ENCODE measurements around the gene GLT1D1. TPM values are rescaled to one million over a fixed set of nuclear protein-coding genes. Genes with fewer than 3 reads are reported as not detected.

GLT1D1 gene
- total and polyA plus RNA-seq, 2 donors (not counting 1 experiment from before 2014, with no cell fraction given), result under 0.01 TPM; not detected in 1

DNA sequence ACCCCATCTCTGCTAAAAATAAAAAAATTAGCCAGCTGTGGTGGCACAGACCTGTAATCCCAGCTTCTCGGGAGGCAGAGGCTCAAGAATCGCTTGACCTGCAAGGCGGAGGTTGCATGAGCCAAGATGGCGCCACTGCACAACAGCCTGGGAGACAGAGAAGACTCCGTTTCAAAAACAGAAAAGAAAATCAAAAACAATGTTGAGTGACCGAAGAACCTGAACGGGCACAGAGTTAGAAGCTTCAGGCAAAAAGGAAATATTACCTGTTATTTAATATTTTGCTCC lies 3.5 kb downstream of the GLT1D1 start:
- TF ChIP-seq, protein P1, sequence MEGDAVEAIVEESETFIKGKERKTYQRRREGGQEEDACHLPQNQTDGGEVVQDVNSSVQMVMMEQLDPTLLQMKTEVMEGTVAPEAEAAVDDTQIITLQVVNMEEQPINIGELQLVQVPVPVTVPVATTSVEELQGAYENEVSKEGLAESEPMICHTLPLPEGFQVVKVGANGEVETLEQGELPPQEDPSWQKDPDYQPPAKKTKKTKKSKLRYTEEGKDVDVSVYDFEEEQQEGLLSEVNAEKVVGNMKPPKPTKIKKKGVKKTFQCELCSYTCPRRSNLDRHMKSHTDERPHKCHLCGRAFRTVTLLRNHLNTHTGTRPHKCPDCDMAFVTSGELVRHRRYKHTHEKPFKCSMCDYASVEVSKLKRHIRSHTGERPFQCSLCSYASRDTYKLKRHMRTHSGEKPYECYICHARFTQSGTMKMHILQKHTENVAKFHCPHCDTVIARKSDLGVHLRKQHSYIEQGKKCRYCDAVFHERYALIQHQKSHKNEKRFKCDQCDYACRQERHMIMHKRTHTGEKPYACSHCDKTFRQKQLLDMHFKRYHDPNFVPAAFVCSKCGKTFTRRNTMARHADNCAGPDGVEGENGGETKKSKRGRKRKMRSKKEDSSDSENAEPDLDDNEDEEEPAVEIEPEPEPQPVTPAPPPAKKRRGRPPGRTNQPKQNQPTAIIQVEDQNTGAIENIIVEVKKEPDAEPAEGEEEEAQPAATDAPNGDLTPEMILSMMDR (conservative IDR thresholded peaks at IDR 0.05 in 1 of 2, IDR thresholded peaks at IDR 0.05 in 1 of 2; ENCODE audit: low read depth in 1 of 2, low read length in 2 of 2), result no peak
- no peak for TF ChIP-seq EZH2 (IDR thresholded peaks at IDR 0.05; ENCODE audit: low read length, missing control alignments)
- DNase-seq (ENCODE audit: low read depth in 2 of 2), result no peak
- no peaks in the 10 kb centered on the region for H3K4me1 ChIP-seq (ENCODE audit: control insufficient read depth, extremely low read depth, insufficient read depth, low read length)
- H3K27me3 ChIP-seq (ENCODE audit: control insufficient read depth, insufficient read depth, low read length), result no peaks in the 10 kb centered on the region
- no peak overlapping the region for H3K9ac ChIP-seq (ENCODE audit: insufficient read depth, low read length)
- no peaks in the 10 kb centered on the region for H4K20me1 ChIP-seq (ENCODE audit: control insufficient read depth, extremely low read depth, insufficient read depth, low read length)
- H3K27ac ChIP-seq (ENCODE audit: insufficient read depth, low read length), result no peak overlapping the region
- H2AFZ ChIP-seq (ENCODE audit: low read length), result no peak overlapping the region
- H3K79me2 ChIP-seq (ENCODE audit: control insufficient read depth, insufficient read depth, low read length), result no peaks in the 10 kb centered on the region
- no peak overlapping the region for H3K4me3 ChIP-seq (replicated peaks in 1 of 4; ENCODE audit: control extremely low read depth in 1 of 4, insufficient read depth in 1 of 4, low read depth in 3 of 4, low read length in 4 of 4)
- H3K9me3 ChIP-seq (ENCODE audit: control insufficient read depth, insufficient read depth, low read depth, low read length), result no peaks in the 10 kb centered on the region
- H3K36me3 ChIP-seq (ENCODE audit: control insufficient read depth, insufficient read depth, low read length), result no peaks in the 10 kb centered on the region
- H3K4me2 ChIP-seq (ENCODE audit: extremely low read depth, insufficient read depth, low read length), result no peak overlapping the region

DNA sequence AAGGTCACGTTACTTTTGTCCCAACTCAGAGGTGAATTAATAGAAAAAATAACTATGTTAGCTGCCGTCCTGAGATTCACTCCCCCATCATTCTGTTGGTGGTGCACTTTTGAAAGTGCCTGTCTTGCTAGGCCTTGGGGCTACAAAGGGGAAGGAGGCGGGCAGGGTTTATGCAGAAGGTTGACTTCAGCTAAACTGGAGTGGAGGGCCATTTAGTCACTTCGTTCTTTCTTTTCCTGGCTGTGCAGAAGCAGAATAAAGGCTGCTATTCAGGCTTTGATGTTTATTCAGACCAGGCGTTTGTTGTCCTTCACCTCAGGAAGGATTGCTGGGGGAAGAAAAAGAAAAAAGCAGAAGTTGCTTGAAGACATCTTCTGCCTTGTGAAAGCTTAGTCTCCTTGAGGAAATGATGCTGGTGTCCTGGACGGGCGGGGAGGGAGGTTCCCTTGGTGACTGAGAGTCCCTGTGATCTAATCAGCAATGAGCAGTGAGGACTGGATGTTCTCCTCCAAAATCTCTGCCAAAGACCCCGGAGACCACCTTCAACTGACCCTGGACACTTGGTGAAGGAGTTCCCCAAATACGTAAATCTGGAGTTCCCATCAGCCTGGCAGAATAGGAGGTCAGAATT lies 4.0 kb downstream of the GLT1D1 start:
- Histone ChIP-seq H3K4me2 (ENCODE audit: extremely low read depth, insufficient read depth, low read length) (no peak overlapping the region), H3K79me2 (ENCODE audit: control insufficient read depth, insufficient read depth, low read length) (no peaks in the 10 kb centered on the region), H3K27me3 (ENCODE audit: control insufficient read depth, insufficient read depth, low read length) (no peaks in the 10 kb centered on the region), H2AFZ (ENCODE audit: low read length) (no peak overlapping the region), H4K20me1 (ENCODE audit: control insufficient read depth, extremely low read depth, insufficient read depth, low read length) (no peaks in the 10 kb centered on the region), H3K27ac (ENCODE audit: insufficient read depth, low read length) (no peak overlapping the region), H3K9ac (ENCODE audit: insufficient read depth, low read length) (no peak overlapping the region), H3K9me3 (ENCODE audit: control insufficient read depth, insufficient read depth, low read depth, low read length) (no peaks in the 10 kb centered on the region), H3K4me3 (replicated peaks in 1 of 4; ENCODE audit: control extremely low read depth in 1 of 4, insufficient read depth in 1 of 4, low read depth in 3 of 4, low read length in 4 of 4) (no peak overlapping the region), H3K4me1 (ENCODE audit: control insufficient read depth, extremely low read depth, insufficient read depth, low read length) (no peaks in the 10 kb centered on the region), H3K36me3 (ENCODE audit: control insufficient read depth, insufficient read depth, low read length) (no peaks in the 10 kb centered on the region)
- no peak for DNase-seq (ENCODE audit: low read depth in 2 of 2)
- TF ChIP-seq EZH2 (IDR thresholded peaks at IDR 0.05; ENCODE audit: low read length, missing control alignments), result no peak
- TF ChIP-seq, protein P1 (conservative IDR thresholded peaks at IDR 0.05 in 1 of 2, IDR thresholded peaks at IDR 0.05 in 1 of 2; ENCODE audit: low read depth in 1 of 2, low read length in 2 of 2), result no peak

DNA sequence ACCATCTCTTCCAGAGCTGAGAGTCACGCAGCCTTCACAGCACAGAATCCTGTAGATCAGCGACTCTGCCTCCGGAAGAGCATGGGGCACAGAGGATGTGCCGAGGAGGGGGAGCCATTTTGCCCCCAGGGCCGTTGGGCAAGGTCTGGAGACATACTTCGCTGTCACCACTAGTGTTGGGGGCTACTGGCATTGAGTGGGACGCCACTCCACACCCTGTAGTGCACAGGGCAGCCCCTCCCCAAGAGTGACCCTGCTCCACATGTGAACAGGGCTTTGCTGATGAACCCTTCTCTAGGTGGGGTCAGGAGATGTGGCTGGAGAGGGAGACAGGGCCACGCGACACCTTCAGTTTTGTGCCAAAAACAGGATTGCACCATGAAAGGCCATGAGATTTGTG lies 6.0 kb downstream of the GLT1D1 start:
- H2AFZ ChIP-seq (ENCODE audit: low read length), result no peak overlapping the region
- DNase-seq (ENCODE audit: low read depth in 2 of 2), result no peak

More for the DNA sequence above, 6.0 kb downstream of the GLT1D1 start:
- Histone ChIP-seq H3K36me3 (ENCODE audit: control insufficient read depth, insufficient read depth, low read length) (no peaks in the 10 kb centered on the region), H3K27ac (ENCODE audit: insufficient read depth, low read length) (no peak overlapping the region), H3K4me2 (ENCODE audit: extremely low read depth, insufficient read depth, low read length) (no peak overlapping the region), H3K4me3 (replicated peaks in 1 of 4; ENCODE audit: control extremely low read depth in 1 of 4, insufficient read depth in 1 of 4, low read depth in 3 of 4, low read length in 4 of 4) (no peak overlapping the region), H3K9ac (ENCODE audit: insufficient read depth, low read length) (no peak overlapping the region), H4K20me1 (ENCODE audit: control insufficient read depth, extremely low read depth, insufficient read depth, low read length) (no peaks in the 10 kb centered on the region), H3K4me1 (ENCODE audit: control insufficient read depth, extremely low read depth, insufficient read depth, low read length) (no peaks in the 10 kb centered on the region), H3K79me2 (ENCODE audit: control insufficient read depth, insufficient read depth, low read length) (no peaks in the 10 kb centered on the region), H3K27me3 (ENCODE audit: control insufficient read depth, insufficient read depth, low read length) (no peaks in the 10 kb centered on the region), H3K9me3 (ENCODE audit: control insufficient read depth, insufficient read depth, low read depth, low read length) (no peaks in the 10 kb centered on the region)
- TF ChIP-seq, protein P1 (conservative IDR thresholded peaks at IDR 0.05 in 1 of 2, IDR thresholded peaks at IDR 0.05 in 1 of 2; ENCODE audit: low read depth in 1 of 2, low read length in 2 of 2), result no peak
- no peak for TF ChIP-seq EZH2 (IDR thresholded peaks at IDR 0.05; ENCODE audit: low read length, missing control alignments)

Data from fibroblast of lung (primary cell).